ENCODE data around the gene RAB25. TPM values are rescaled to one million over a fixed set of nuclear protein-coding genes. Genes with fewer than 3 reads are reported as not detected.

The RAB25 gene
- polyA plus RNA-seq, 1 donor from 2014 or later, result 1.3 TPM

- Histone ChIP-seq H3F3A (ENCODE audit: insufficient read depth, low read length, poor library complexity, severe bottlenecking) (no peaks in the 10 kb centered on the region), H3K36me3 (ENCODE audit: insufficient read depth, low read length) (peaks cover 6% of the 10 kb centered on the region), H3K9ac (ENCODE audit: low read length) (no peak overlapping the region), H3K27ac (ENCODE audit: low read length) (no peak overlapping the region), H4K20me1 (ENCODE audit: insufficient read depth) (peaks cover 11% of the 10 kb centered on the region), H3K9me3 (ENCODE audit: low read length) (no peaks in the 10 kb centered on the region), H3K4me2 (ENCODE audit: low read length) (no peak overlapping the region), H2AFZ (ENCODE audit: low read depth, low read length) (no peak overlapping the region), H3K79me2 (replicated peaks; ENCODE audit: insufficient read depth, low read length) (peaks cover 68% of the 10 kb centered on the region), H3K4me3 (ENCODE audit: low read length) (no peak overlapping the region), H3K27me3 (ENCODE audit: insufficient read depth, low read depth, low read length) (no peaks in the 10 kb centered on the region), H3K9me2 (ENCODE audit: insufficient read depth, low read length) (no peaks in the 10 kb centered on the region)
- TF ChIP-seq CTCF (IDR thresholded peaks at IDR 0.05; ENCODE audit: poor library complexity, severe bottlenecking) (no peak), EZH2 (IDR thresholded peaks at IDR 0.05; ENCODE audit: borderline replicate concordance, insufficient read depth, low read length, poor library complexity, severe bottlenecking) (no peak), EP300 (conservative IDR thresholded peaks at IDR 0.05; ENCODE audit: poor library complexity, severe bottlenecking) (no peak)
Measured at GRCh38 chr1:156097499-156098178, 36.7 kb downstream of the RAB25 start.

DNA sequence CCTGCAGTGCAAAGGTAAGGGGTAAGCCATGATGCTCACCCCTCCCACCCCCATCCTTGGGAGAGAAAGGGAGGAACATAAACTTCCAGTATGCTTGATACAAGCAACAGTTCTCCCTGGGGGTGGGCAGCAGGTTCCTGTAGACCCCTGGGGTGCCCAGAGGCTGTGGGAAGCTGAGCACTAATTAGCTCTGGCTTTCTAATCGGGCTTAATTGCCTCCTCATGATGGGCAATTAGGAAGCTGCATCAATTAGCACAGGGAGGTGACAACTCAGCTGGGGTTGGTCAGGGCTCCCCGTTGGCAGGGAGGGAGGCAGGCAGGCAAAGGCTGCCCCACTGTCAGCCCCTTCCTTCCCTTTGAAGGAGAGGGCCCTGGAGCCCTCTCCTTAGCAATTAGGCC, 37.8 kb downstream of the RAB25 start:
- H3K36me3 ChIP-seq (ENCODE audit: insufficient read depth, low read length), result peaks cover 6% of the 10 kb centered on the region

More for the DNA sequence above, 37.8 kb downstream of the RAB25 start:
- Histone ChIP-seq H3K27ac (ENCODE audit: low read length) (no peak overlapping the region), H3F3A (ENCODE audit: insufficient read depth, low read length, poor library complexity, severe bottlenecking) (no peaks in the 10 kb centered on the region), H2AFZ (ENCODE audit: low read depth, low read length) (no peak overlapping the region), H3K9ac (ENCODE audit: low read length) (no peak overlapping the region), H3K4me3 (ENCODE audit: low read length) (no peak overlapping the region), H3K79me2 (replicated peaks; ENCODE audit: insufficient read depth, low read length) (peaks cover 65% of the 10 kb centered on the region), H3K9me2 (ENCODE audit: insufficient read depth, low read length) (no peaks in the 10 kb centered on the region), H4K20me1 (ENCODE audit: insufficient read depth) (peaks cover 11% of the 10 kb centered on the region), H3K27me3 (ENCODE audit: insufficient read depth, low read depth, low read length) (no peaks in the 10 kb centered on the region), H3K4me2 (ENCODE audit: low read length) (no peak overlapping the region), H3K9me3 (ENCODE audit: low read length) (no peaks in the 10 kb centered on the region)
- TF ChIP-seq EP300 (conservative IDR thresholded peaks at IDR 0.05; ENCODE audit: poor library complexity, severe bottlenecking) (no peak), POLR2AphosphoS5 (IDR thresholded peaks at IDR 0.05) (no peak), MXI1 (conservative IDR thresholded peaks at IDR 0.05; ENCODE audit: poor library complexity, severe bottlenecking) (no peak), EZH2 (IDR thresholded peaks at IDR 0.05; ENCODE audit: borderline replicate concordance, insufficient read depth, low read length, poor library complexity, severe bottlenecking) (no peak), RAD21 (conservative IDR thresholded peaks at IDR 0.05) (no peak)
- TF ChIP-seq, protein P1, sequence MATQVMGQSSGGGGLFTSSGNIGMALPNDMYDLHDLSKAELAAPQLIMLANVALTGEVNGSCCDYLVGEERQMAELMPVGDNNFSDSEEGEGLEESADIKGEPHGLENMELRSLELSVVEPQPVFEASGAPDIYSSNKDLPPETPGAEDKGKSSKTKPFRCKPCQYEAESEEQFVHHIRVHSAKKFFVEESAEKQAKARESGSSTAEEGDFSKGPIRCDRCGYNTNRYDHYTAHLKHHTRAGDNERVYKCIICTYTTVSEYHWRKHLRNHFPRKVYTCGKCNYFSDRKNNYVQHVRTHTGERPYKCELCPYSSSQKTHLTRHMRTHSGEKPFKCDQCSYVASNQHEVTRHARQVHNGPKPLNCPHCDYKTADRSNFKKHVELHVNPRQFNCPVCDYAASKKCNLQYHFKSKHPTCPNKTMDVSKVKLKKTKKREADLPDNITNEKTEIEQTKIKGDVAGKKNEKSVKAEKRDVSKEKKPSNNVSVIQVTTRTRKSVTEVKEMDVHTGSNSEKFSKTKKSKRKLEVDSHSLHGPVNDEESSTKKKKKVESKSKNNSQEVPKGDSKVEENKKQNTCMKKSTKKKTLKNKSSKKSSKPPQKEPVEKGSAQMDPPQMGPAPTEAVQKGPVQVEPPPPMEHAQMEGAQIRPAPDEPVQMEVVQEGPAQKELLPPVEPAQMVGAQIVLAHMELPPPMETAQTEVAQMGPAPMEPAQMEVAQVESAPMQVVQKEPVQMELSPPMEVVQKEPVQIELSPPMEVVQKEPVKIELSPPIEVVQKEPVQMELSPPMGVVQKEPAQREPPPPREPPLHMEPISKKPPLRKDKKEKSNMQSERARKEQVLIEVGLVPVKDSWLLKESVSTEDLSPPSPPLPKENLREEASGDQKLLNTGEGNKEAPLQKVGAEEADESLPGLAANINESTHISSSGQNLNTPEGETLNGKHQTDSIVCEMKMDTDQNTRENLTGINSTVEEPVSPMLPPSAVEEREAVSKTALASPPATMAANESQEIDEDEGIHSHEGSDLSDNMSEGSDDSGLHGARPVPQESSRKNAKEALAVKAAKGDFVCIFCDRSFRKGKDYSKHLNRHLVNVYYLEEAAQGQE (IDR thresholded peaks at IDR 0.05; ENCODE audit: borderline replicate concordance), result no peak
